WTC11 (cell line): ENCODE measurements around the gene NUB1. TPM values are rescaled to one million over a fixed set of nuclear protein-coding genes. Genes with fewer than 3 reads are reported as not detected.

Experiments used
- ATAC-seq: fragments of 200-7000 bp; cut with Tn5 transposase; 2 replicates; pipeline ENCODE4 v1.10.0; 2021; ENCODE audit warnings: mild to moderate bottlenecking, moderate library complexity
- CTCF ChIA-PET: fragments of 300-600 bp; sonication (Branson Sonifier 250); formaldehyde crosslinking; loops from one replicate; lab custom pipeline; 2021; ENCODE audit warnings: antibody characterized with exemption; lab: Charles Lee
- POLR2A ChIA-PET: fragments of 350-600 bp; sonication (Branson Sonifier 250); formaldehyde crosslinking; loops from one replicate; lab custom pipeline; 2021; ENCODE audit warnings: antibody characterized with exemption; lab: Charles Lee
- DNase-seq: peaks from one replicate; pipeline ENCODE4 v3.0.0; 2021; ENCODE audit warnings: low spot score
- H3K27ac Mint-ChIP-seq: 2 replicates; pipeline ENCODE4 v1.8.0; 2021; ENCODE audit warnings: mixed read lengths
- H3K27me3 Mint-ChIP-seq: 2 replicates; pipeline ENCODE4 v1.8.0; 2021; ENCODE audit warnings: low read depth, mild to moderate bottlenecking, moderate library complexity, mixed read lengths
- H3K36me3 Mint-ChIP-seq: 2 replicates; pipeline ENCODE4 v1.8.0; 2021; ENCODE audit warnings: mixed read lengths
- H3K4me1 Mint-ChIP-seq: 2 replicates; pipeline ENCODE4 v1.8.0; 2022; ENCODE audit warnings: mixed read lengths
- H3K4me3 Mint-ChIP-seq: 2 replicates; pipeline ENCODE4 v1.8.0; 2021; ENCODE audit warnings: mild to moderate bottlenecking, moderate library complexity, mixed read lengths
- H3K9me3 Mint-ChIP-seq: 2 replicates; pipeline ENCODE4 v1.8.0; 2021; ENCODE audit warnings: mixed read lengths
- CBFB ChIP-seq: sonication (generic); formaldehyde crosslinking; IDR thresholded peaks from 2 replicates; pipeline ENCODE4 v1.8.1; 2022; ENCODE audit warnings: mild to moderate bottlenecking, low read depth, missing genetic modification reagents
- ELF4 ChIP-seq: sonication (generic); formaldehyde crosslinking; IDR thresholded peaks from 2 replicates; pipeline ENCODE4 v1.8.1; 2022; ENCODE audit warnings: low read depth, mild to moderate bottlenecking, moderate library complexity, missing genetic modification reagents
- FOXJ3 ChIP-seq: sonication (generic); formaldehyde crosslinking; IDR thresholded peaks from 2 replicates; pipeline ENCODE4 v1.9.0; 2021; ENCODE audit warnings: missing genetic modification reagents, mild to moderate bottlenecking, borderline replicate concordance
- FOXK1 ChIP-seq: sonication (generic); formaldehyde crosslinking; IDR thresholded peaks from 2 replicates; pipeline ENCODE4 v1.8.0; 2022; ENCODE audit warnings: mild to moderate bottlenecking, moderate library complexity, missing genetic modification reagents
- GTF2I ChIP-seq: fragments of 250-450 bp; sonication (Bioruptor Pico); conservative IDR thresholded peaks from 2 replicates; pipeline ENCODE4 v1.4.0; 2021; ENCODE audit warnings: mild to moderate bottlenecking
- IRF2 ChIP-seq: sonication (generic); formaldehyde crosslinking; IDR thresholded peaks from 2 replicates; pipeline ENCODE4 v1.8.0; 2022; ENCODE audit warnings: low read depth, missing genetic modification reagents, borderline replicate concordance
- NR2C2 ChIP-seq: sonication (generic); formaldehyde crosslinking; IDR thresholded peaks from 2 replicates; pipeline ENCODE4 v1.8.0; 2022; ENCODE audit warnings: mild to moderate bottlenecking, missing genetic modification reagents
- ZBTB43 ChIP-seq: sonication (generic); formaldehyde crosslinking; IDR thresholded peaks from 2 replicates; pipeline ENCODE4 v1.8.1; 2023; ENCODE audit warnings: mild to moderate bottlenecking, missing genetic modification reagents
- ZNF281 ChIP-seq: sonication (generic); formaldehyde crosslinking; IDR thresholded peaks from 2 replicates; pipeline ENCODE4 v1.8.0; 2023; ENCODE audit warnings: mild to moderate bottlenecking, missing genetic modification reagents
- ZNF532 ChIP-seq: fragments of 250-450 bp; sonication (Bioruptor Pico); IDR thresholded peaks from 2 replicates; pipeline ENCODE4 v1.9.0; 2021; ENCODE audit warnings: mild to moderate bottlenecking, borderline replicate concordance
- total RNA-seq: library from RNA; stranded (reverse); gene quantifications from 3 replicates; pipeline ENCODE4 v1.2.3, GENCODE V29; 2021
- TF ChIP-seq, protein P1 (sequence below): fragments of 250-450 bp; sonication (Bioruptor Pico); IDR thresholded peaks from 2 replicates; pipeline ENCODE4 v1.9.0; 2021; ENCODE audit warnings: mild to moderate bottlenecking
- TF ChIP-seq, protein P2 (sequence below): sonication (generic); formaldehyde crosslinking; IDR thresholded peaks from 2 replicates; pipeline ENCODE4 v1.8.1; 2023; ENCODE audit warnings: mild to moderate bottlenecking, missing genetic modification reagents, borderline replicate concordance
- TF ChIP-seq, protein P3 (sequence below): sonication (generic); formaldehyde crosslinking; IDR thresholded peaks from 2 replicates; pipeline ENCODE4 v1.8.0; 2022; ENCODE audit warnings: mild to moderate bottlenecking, missing genetic modification reagents
- TF ChIP-seq, protein P4 (sequence below): sonication (generic); formaldehyde crosslinking; IDR thresholded peaks from 2 replicates; pipeline ENCODE4 v1.8.0; 2023; ENCODE audit warnings: missing genetic modification reagents

Gene NUB1
- total RNA-seq, 1 experiment from 2014 or later = 38.3 TPM

GRCh38 chr7:151309311-151309710 is 32.3 kb upstream of the NUB1 start:
- no peak overlapping the region for H3K4me3 Mint-ChIP-seq
- H3K36me3 Mint-ChIP-seq = peaks cover 3% of the 10 kb centered on the region; the same call in 1 of the 2 replicates
- peaks cover 9% of the 10 kb centered on the region for H3K4me1 Mint-ChIP-seq
- TF ChIP-seq CBFB (CRISPR knock-in tag) (no peak), ELF4 (CRISPR knock-in tag) (no peak), IRF2 (CRISPR knock-in tag) (no peak), FOXK1 (CRISPR knock-in tag) (no peak), ZBTB43 (CRISPR knock-in tag) (no peak), GTF2I (CRISPR knock-in tag) (no peak), NR2C2 (CRISPR knock-in tag) (no peak), FOXJ3 (CRISPR knock-in tag) (no peak), ZNF532 (CRISPR knock-in tag) (no peak), ZNF281 (CRISPR knock-in tag) (no peak)
- TF ChIP-seq, protein P1, sequence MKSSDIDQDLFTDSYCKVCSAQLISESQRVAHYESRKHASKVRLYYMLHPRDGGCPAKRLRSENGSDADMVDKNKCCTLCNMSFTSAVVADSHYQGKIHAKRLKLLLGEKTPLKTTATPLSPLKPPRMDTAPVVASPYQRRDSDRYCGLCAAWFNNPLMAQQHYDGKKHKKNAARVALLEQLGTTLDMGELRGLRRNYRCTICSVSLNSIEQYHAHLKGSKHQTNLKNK = no peak
- TF ChIP-seq, protein P2, sequence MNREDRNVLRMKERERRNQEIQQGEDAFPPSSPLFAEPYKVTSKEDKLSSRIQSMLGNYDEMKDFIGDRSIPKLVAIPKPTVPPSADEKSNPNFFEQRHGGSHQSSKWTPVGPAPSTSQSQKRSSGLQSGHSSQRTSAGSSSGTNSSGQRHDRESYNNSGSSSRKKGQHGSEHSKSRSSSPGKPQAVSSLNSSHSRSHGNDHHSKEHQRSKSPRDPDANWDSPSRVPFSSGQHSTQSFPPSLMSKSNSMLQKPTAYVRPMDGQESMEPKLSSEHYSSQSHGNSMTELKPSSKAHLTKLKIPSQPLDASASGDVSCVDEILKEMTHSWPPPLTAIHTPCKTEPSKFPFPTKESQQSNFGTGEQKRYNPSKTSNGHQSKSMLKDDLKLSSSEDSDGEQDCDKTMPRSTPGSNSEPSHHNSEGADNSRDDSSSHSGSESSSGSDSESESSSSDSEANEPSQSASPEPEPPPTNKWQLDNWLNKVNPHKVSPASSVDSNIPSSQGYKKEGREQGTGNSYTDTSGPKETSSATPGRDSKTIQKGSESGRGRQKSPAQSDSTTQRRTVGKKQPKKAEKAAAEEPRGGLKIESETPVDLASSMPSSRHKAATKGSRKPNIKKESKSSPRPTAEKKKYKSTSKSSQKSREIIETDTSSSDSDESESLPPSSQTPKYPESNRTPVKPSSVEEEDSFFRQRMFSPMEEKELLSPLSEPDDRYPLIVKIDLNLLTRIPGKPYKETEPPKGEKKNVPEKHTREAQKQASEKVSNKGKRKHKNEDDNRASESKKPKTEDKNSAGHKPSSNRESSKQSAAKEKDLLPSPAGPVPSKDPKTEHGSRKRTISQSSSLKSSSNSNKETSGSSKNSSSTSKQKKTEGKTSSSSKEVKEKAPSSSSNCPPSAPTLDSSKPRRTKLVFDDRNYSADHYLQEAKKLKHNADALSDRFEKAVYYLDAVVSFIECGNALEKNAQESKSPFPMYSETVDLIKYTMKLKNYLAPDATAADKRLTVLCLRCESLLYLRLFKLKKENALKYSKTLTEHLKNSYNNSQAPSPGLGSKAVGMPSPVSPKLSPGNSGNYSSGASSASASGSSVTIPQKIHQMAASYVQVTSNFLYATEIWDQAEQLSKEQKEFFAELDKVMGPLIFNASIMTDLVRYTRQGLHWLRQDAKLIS = no peak
- TF ChIP-seq, protein P3, sequence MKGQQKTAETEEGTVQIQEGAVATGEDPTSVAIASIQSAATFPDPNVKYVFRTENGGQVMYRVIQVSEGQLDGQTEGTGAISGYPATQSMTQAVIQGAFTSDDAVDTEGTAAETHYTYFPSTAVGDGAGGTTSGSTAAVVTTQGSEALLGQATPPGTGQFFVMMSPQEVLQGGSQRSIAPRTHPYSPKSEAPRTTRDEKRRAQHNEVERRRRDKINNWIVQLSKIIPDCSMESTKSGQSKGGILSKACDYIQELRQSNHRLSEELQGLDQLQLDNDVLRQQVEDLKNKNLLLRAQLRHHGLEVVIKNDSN (CRISPR knock-in tag) = no peak
- TF ChIP-seq, protein P4, sequence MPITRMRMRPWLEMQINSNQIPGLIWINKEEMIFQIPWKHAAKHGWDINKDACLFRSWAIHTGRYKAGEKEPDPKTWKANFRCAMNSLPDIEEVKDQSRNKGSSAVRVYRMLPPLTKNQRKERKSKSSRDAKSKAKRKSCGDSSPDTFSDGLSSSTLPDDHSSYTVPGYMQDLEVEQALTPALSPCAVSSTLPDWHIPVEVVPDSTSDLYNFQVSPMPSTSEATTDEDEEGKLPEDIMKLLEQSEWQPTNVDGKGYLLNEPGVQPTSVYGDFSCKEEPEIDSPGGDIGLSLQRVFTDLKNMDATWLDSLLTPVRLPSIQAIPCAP = no peak
- ChIA-PET CTCF (interaction anchor here (1.6 to 3.9 kb wide), 3 partner anchors 42 to 65 kb away, joined by 3 to 41 read pairs (median 4); no protein-coding TSS in a partner anchor), POLR2A (no interaction called here)
- H3K9me3 Mint-ChIP-seq = peaks cover 14% of the 10 kb centered on the region
- H3K27ac Mint-ChIP-seq = no peak overlapping the region
- no peak for DNase-seq
- no peak for ATAC-seq
- no peaks in the 10 kb centered on the region for H3K27me3 Mint-ChIP-seq
